ENCODE data around the gene BTBD9.

The BTBD9 gene

DNA sequence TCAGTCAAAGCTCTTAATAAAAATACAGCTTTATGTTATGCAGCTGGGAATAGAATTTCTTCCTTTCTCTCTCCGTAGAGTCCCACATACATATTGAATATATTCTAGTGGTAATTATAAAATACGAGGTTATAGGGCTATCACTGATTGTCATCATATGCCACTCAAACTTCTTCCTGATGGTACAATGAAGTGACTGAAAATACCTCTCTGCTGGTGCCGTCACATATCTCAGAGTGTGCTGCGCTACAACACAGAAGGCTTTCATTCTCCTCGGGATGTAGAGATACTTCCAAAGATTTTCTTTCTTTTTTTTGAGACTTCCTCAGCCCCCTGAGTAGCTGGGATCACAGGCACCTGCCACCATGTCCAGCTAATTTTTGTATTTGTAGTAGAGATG is 249.9 kb downstream of the BTBD9 start:
- TF ChIP-seq, protein P1, sequence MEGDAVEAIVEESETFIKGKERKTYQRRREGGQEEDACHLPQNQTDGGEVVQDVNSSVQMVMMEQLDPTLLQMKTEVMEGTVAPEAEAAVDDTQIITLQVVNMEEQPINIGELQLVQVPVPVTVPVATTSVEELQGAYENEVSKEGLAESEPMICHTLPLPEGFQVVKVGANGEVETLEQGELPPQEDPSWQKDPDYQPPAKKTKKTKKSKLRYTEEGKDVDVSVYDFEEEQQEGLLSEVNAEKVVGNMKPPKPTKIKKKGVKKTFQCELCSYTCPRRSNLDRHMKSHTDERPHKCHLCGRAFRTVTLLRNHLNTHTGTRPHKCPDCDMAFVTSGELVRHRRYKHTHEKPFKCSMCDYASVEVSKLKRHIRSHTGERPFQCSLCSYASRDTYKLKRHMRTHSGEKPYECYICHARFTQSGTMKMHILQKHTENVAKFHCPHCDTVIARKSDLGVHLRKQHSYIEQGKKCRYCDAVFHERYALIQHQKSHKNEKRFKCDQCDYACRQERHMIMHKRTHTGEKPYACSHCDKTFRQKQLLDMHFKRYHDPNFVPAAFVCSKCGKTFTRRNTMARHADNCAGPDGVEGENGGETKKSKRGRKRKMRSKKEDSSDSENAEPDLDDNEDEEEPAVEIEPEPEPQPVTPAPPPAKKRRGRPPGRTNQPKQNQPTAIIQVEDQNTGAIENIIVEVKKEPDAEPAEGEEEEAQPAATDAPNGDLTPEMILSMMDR (IDR thresholded peaks at IDR 0.05; ENCODE audit: low read depth, low read length, missing control alignments), result no peak
- no peak overlapping the region for H3K4me3 ChIP-seq (ENCODE audit: low read depth, low read length)
- in situ Hi-C loops (cut with HindIII; ENCODE audit: low sequenced_read_pairs), result no loop called here
- DNase-seq (ENCODE audit: low read depth), result no peak

DNA sequence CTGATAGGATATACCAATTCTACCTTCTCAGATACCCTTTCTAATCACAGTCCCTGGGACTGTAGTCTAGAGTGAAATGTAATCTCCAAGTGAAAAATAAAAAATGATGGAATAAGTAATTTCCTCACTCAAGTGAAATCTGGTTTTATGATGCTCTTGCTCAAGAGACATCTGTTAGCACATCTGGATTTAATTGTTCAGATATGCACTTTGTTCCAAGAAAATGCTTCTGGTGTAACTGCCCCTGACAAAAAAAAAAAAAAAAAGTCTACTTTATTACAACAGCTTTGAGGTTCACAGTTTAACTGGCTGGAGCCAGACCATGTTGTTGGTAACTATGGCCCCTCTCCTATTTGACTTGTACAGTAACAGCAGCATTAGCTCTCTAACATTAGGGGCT is 251.8 kb downstream of the BTBD9 start:
- H3K4me3 ChIP-seq (ENCODE audit: low read depth, low read length), result no peak overlapping the region
- TF ChIP-seq, protein P1 (IDR thresholded peaks at IDR 0.05; ENCODE audit: low read depth, low read length, missing control alignments), result no peak
- in situ Hi-C loops (cut with HindIII; ENCODE audit: low sequenced_read_pairs), result no loop called here
- DNase-seq (ENCODE audit: low read depth), result no peak

DNA sequence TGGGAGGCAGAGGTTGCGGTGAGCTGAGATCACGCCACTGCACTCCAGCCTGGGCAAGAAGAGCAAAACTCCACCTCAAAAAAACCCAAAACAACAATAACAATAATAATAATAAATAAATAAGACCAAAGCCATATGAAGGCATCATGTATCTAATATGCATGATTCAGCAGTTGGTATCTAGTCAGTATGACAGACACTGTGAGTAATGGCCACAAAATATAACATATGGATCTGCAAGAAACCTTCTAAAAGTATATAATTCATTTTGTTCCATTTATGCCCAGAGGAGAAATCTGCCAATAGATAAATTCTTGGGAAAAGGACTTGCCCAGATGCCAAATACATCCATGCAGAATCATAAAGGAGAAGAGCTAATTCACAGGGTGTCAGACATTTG is 252.3 kb downstream of the BTBD9 start:
- in situ Hi-C loops (cut with HindIII; ENCODE audit: low sequenced_read_pairs), result no loop called here
- TF ChIP-seq, protein P1 (IDR thresholded peaks at IDR 0.05; ENCODE audit: low read depth, low read length, missing control alignments), result no peak
- no peak for DNase-seq (ENCODE audit: low read depth)
- H3K4me3 ChIP-seq (ENCODE audit: low read depth, low read length), result no peak overlapping the region

DNA sequence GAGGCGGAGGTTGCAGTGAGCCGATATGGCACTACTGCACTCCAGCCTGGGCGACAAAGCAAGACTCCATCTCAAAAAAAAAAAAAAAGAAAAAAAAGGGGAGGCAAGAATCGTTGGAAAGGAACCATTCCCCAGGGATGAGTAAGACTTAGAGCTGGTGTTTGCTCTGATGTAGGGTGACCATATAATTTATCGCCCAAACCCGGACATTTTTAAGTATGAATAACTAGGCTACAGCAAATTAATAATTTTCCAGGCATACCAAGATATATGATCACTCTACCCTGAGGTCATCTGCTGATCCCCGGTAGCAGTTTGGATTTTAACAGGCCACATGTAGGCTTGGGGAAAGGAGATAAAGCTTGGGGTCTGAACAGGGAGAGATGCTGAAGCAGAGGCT is 260.9 kb downstream of the BTBD9 start:
- no peak for DNase-seq (ENCODE audit: low read depth)
- TF ChIP-seq, protein P1 (IDR thresholded peaks at IDR 0.05; ENCODE audit: low read depth, low read length, missing control alignments), result no peak
- in situ Hi-C loops (cut with HindIII; ENCODE audit: low sequenced_read_pairs), result no loop called here
- no peak overlapping the region for H3K4me3 ChIP-seq (ENCODE audit: low read depth, low read length)

DNA sequence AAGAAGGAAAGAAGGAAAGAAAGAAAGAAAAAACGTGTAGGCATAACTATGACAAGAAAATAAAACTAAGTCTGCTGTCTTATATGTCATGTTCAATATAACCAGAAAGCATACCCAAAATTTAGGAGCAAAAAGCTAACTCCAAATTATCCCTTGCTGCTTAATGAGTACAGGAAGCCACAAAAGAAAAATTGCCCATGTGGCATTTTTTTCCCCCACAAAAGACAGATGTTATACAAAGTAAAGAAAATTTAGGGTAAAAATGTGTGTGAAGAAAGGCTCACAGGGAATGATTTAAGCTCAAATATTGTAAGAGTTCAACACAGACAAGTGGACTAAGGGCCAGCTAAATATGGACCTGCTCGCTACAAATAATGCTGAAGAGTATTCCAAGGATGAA is 263.8 kb downstream of the BTBD9 start:
- TF ChIP-seq, protein P1 (IDR thresholded peaks at IDR 0.05; ENCODE audit: low read depth, low read length, missing control alignments), result no peak
- H3K4me3 ChIP-seq (ENCODE audit: low read depth, low read length), result no peak overlapping the region
- DNase-seq (ENCODE audit: low read depth), result no peak
- in situ Hi-C loops (cut with HindIII; ENCODE audit: low sequenced_read_pairs), result no loop called here

DNA sequence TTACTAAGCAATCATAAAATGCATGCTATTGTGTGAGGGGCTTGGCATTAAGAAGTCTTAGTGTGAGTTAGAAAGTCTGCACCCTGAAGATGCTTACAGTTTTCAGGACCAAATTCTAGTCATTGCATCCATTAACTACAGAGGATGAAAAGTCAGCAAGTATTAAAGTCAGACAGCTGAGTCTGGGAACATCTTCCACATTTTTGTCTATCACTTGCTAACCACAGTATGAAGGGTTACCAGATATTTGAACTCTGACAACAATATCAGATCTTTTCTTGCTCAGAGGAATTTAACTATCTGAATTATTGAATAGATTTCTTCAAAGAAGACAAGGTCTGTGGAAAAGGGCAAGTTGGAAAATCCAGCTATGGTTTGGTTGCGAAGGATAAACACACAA is 264.4 kb downstream of the BTBD9 start:
- no peak for DNase-seq (ENCODE audit: low read depth)
- TF ChIP-seq, protein P1 (IDR thresholded peaks at IDR 0.05; ENCODE audit: low read depth, low read length, missing control alignments), result no peak
- no peak overlapping the region for H3K4me3 ChIP-seq (ENCODE audit: low read depth, low read length)
- in situ Hi-C loops (cut with HindIII; ENCODE audit: low sequenced_read_pairs), result no loop called here

DNA sequence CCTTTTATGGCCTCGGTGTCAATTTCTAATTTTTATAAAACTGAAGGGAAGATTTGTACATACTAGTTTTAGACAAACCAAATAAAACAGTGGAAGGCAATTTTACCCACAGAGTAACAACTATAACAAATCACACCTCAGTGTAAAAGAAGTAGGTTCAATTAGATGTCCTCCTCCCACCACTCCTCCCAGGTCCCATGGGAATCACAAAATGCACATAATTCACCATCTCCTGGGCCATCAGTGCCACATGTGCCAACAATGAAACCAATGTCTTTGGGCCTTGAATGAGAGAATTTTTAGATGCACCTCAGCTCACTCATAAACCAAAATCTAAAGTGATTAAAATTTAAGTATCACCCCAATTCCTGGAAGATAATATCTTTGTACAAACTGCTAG is 267.8 kb downstream of the BTBD9 start:
- TF ChIP-seq, protein P1 (IDR thresholded peaks at IDR 0.05; ENCODE audit: low read depth, low read length, missing control alignments), result no peak
- no peak overlapping the region for H3K4me3 ChIP-seq (ENCODE audit: low read depth, low read length)
- in situ Hi-C loops (cut with HindIII; ENCODE audit: low sequenced_read_pairs), result no loop called here
- DNase-seq (ENCODE audit: low read depth), result no peak
